ENCODE measurements around the gene KLHL25.

KLHL25 gene

GRCh38 chr15:85773249-85773648 lies 21.5 kb downstream of the KLHL25 start:
- no peak for ATAC-seq

DNA sequence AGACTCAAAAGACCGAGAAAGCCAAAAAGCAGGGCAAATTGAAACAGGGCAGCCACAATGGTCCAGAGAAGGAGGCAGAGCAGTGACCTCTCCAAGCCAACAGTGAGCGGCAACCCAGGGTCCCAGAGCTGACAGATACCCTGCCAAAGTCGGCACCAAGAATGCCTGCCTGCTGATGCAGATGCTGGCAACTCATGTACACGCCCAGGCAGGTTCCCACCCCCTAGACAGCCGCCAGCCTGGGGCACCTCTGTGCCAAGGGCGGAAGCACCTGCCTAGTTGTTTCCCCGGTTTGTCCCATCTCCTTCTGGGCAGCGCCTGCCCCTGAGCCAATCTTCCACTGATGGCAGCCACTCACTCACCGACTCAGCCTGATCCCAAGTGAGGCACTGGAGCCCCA lies 22.1 kb downstream of the KLHL25 start:
- Mint-ChIP-seq H3K4me1 (no peaks in the 10 kb centered on the region), H3K27ac (no peak overlapping the region), H3K9me3 (no peaks in the 10 kb centered on the region), H3K4me3 (no peak overlapping the region), H3K27me3 (no peaks in the 10 kb centered on the region), H3K36me3 (ENCODE audit: low read depth) (no peaks in the 10 kb centered on the region)
- DNase-seq, result no peak
- no peak for ATAC-seq

More at GRCh38 chr15:85773249-85773648, 21.5 kb downstream of the KLHL25 start:
- Mint-ChIP-seq H3K4me1 (no peaks in the 10 kb centered on the region), H3K4me3 (no peak overlapping the region), H3K27ac (no peak overlapping the region), H3K36me3 (ENCODE audit: low read depth) (no peaks in the 10 kb centered on the region), H3K27me3 (no peaks in the 10 kb centered on the region), H3K9me3 (no peaks in the 10 kb centered on the region)
- no peak for DNase-seq

DNA sequence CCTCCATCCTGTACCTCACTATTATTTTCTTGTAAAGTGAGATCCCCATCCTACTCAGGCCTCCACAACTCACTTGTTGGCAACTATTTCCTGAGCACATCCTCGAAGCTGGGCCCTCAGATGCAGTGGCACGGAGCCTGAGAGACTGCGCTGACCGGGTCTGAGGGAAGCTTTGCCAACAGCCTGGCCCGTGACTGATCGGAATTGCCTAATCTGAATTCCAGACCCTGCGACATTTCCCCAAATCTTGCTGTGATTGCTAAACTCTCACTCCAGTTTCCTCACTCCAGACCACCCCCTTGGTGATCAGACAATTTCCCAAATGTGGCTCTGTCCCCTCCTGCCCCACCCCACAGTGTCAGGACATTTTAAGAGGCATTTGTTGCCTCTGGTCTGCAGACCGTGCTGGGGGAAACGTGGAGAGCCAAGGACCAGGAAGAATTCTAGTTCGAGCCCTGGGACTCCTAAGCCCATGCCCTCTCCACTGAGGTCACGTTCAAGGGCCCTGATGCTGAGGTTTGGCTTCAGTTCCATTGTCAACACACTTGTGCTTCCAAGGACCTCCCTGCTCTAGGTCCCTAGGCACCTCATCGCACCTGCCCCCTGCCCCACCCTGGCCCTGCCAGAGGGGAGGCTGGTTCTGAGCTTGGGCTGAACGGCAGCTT lies 22.8 kb downstream of the KLHL25 start:
- Mint-ChIP-seq H3K27me3 (no peaks in the 10 kb centered on the region), H3K4me3 (no peak overlapping the region), H3K36me3 (ENCODE audit: low read depth) (no peaks in the 10 kb centered on the region), H3K9me3 (no peaks in the 10 kb centered on the region), H3K27ac (no peak overlapping the region), H3K4me1 (no peaks in the 10 kb centered on the region)
- ATAC-seq, result no peak
- DNase-seq, result no peak

- no peaks in the 10 kb centered on the region for H3K36me3 Mint-ChIP-seq (ENCODE audit: low read depth)
- H3K9me3 Mint-ChIP-seq, result no peaks in the 10 kb centered on the region
- H3K4me3 Mint-ChIP-seq, result no peak overlapping the region
- DNase-seq (no peak), ATAC-seq (no peak)
- H3K27me3 Mint-ChIP-seq, result no peaks in the 10 kb centered on the region
- H3K27ac Mint-ChIP-seq, result no peak overlapping the region
- H3K4me1 Mint-ChIP-seq, result no peaks in the 10 kb centered on the region
Observed at GRCh38 chr15:85771271-85771670, 23.5 kb downstream of the KLHL25 start.

- no peak for DNase-seq
- no peak overlapping the region for H3K27ac Mint-ChIP-seq
- H3K36me3 Mint-ChIP-seq (ENCODE audit: low read depth), result no peaks in the 10 kb centered on the region
- no peak overlapping the region for H3K4me3 Mint-ChIP-seq
- ATAC-seq, result no peak
- H3K4me1 Mint-ChIP-seq, result no peaks in the 10 kb centered on the region
- H3K27me3 Mint-ChIP-seq, result no peaks in the 10 kb centered on the region
- H3K9me3 Mint-ChIP-seq, result no peaks in the 10 kb centered on the region
Observed at GRCh38 chr15:85770096-85771041, 24.4 kb downstream of the KLHL25 start.

DNA sequence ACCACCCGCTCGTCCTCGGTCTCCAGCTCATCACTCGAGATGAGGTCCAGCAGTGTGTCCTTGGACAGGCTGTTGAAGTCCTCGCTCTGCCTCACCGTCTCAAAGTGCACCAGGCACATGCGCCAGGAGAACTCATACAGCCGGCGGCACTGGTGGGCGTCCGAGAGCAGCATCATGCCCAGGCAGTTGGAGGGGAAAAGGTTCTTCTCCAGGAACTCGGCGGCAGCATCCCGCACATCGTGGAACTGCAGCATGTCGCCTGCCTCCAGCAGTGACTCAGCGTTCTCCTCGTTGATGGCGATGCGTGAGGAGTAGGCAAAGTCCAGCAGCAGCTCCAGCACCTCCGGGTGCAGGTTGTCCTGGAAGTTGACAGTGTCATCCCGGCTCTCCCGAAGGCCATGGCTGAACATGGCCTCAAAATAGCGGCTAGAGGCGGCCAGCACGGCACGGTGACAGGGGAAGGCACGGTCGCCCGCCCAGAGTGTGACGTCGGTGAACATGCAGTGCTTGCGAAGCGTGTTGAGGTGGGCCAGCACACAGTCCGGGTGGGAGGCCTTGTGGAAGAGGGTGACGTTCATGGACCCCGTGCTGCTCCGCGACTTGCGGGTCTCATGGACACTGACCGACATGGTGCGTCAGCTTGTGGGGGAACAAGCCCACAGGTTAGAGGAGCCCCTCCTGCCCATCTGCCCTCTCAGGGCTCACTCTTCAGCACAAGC lies 25.4 kb downstream of the KLHL25 start:
- no peaks in the 10 kb centered on the region for H3K9me3 Mint-ChIP-seq
- no peak overlapping the region for H3K4me3 Mint-ChIP-seq
- ATAC-seq (no peak), DNase-seq (no peak)
- H3K27ac Mint-ChIP-seq, result no peak overlapping the region
- H3K36me3 Mint-ChIP-seq (ENCODE audit: low read depth), result no peaks in the 10 kb centered on the region
- H3K27me3 Mint-ChIP-seq, result no peaks in the 10 kb centered on the region
- no peaks in the 10 kb centered on the region for H3K4me1 Mint-ChIP-seq

GRCh38 chr15:85768595-85769168 lies 26.0 kb downstream of the KLHL25 start:
- no peak overlapping the region for H3K27ac Mint-ChIP-seq
- no peaks in the 10 kb centered on the region for H3K36me3 Mint-ChIP-seq (ENCODE audit: low read depth)
- no peaks in the 10 kb centered on the region for H3K4me1 Mint-ChIP-seq
- H3K9me3 Mint-ChIP-seq, result no peaks in the 10 kb centered on the region
- no peaks in the 10 kb centered on the region for H3K27me3 Mint-ChIP-seq
- ATAC-seq (no peak), DNase-seq (no peak)
- no peak overlapping the region for H3K4me3 Mint-ChIP-seq

GRCh38 chr15:85767785-85768529 lies 26.8 kb downstream of the KLHL25 start:
- Mint-ChIP-seq H3K4me1 (no peaks in the 10 kb centered on the region), H3K4me3 (no peak overlapping the region), H3K36me3 (ENCODE audit: low read depth) (no peaks in the 10 kb centered on the region), H3K27me3 (no peaks in the 10 kb centered on the region), H3K9me3 (no peaks in the 10 kb centered on the region), H3K27ac (no peak overlapping the region)
- DNase-seq (no peak), ATAC-seq (no peak)

DNA sequence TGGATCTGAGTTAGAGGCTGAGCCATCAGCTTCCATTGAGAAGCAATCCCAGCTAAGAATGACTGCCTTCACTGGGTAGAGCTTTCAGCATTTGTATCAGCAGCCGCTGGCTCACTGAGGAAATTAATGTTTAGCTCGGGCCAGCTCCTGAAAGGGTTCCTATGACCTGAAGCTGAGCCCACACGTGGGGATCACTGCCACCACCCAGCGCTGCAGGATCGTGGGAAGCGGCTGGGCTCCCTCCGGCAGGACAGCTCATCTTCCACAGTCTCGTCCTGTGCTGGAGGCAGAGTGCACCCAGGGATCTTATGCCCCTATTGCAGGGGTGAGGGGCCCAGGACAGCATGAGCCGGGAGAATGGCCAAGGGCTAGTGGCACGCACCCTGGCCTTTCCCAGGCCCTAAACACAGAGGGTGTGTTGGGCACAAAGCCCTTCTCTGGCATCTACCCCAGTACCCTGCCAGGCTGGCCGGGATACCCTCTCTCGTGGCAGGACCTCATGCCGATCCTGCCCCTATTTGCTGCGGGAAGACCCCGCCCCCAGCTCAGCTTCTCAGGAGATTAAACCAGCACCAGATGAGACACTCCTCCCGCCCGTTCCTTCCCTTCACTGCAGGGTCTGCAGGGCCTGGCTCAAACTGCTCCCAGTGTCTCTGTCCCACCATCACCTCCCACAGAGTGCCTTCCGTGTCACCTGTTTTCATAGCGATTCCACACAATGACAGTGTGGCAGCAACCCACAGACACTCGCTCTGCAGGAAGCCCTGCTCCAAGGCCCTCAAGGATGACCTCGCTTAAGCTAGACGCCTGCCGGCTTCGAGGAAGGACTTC lies 28.5 kb downstream of the KLHL25 start:
- H3K27ac Mint-ChIP-seq, result no peak overlapping the region
- no peaks in the 10 kb centered on the region for H3K36me3 Mint-ChIP-seq (ENCODE audit: low read depth)
- DNase-seq (no peak), ATAC-seq (no peak)
- H3K9me3 Mint-ChIP-seq, result no peaks in the 10 kb centered on the region
- no peak overlapping the region for H3K4me3 Mint-ChIP-seq
- H3K4me1 Mint-ChIP-seq, result no peaks in the 10 kb centered on the region
- H3K27me3 Mint-ChIP-seq, result no peaks in the 10 kb centered on the region

DNA sequence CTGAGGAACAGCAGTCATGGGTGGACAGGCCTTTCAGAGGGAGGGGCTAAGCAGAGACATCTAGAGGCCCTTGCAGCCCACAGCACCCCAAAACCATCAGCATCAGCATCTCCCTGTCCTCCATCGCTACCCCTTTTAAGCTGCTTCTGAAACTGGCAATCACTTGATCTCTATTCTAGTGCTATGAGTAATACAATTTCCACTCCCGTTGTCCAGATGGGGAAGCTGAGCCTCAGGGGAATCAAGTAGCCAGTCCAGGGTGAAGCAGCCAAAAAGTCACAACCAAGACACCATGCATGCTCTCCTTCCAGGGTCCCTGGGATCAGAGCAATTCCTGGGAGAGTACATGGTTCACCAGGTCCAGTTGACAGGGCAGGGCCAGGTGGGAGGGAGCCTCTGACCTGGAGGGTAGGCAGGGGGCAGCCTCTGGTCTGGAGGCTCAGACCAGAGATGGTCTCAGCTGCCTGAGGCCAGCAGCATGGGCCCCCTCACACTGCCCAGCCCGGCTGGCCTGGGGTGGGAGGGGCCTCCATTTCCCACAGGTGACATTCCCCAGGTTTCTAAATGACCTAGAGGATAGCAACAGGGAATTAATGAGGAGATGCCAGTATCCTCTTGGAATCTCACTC lies 30.0 kb downstream of the KLHL25 start:
- ATAC-seq, result no peak
- H3K27ac Mint-ChIP-seq, result no peak overlapping the region

GRCh38 chr15:85763673-85764633 lies 30.8 kb downstream of the KLHL25 start:
- no peak overlapping the region for H3K27ac Mint-ChIP-seq
- no peak overlapping the region for H3K4me3 Mint-ChIP-seq
- no peaks in the 10 kb centered on the region for H3K36me3 Mint-ChIP-seq (ENCODE audit: low read depth)
- no peak for DNase-seq
- no peaks in the 10 kb centered on the region for H3K9me3 Mint-ChIP-seq
- no peak for ATAC-seq
- H3K27me3 Mint-ChIP-seq, result no peaks in the 10 kb centered on the region
- H3K4me1 Mint-ChIP-seq, result no peaks in the 10 kb centered on the region

More for the DNA sequence above, 30.0 kb downstream of the KLHL25 start:
- DNase-seq, result no peak
- Mint-ChIP-seq H3K4me1 (no peaks in the 10 kb centered on the region), H3K9me3 (no peaks in the 10 kb centered on the region), H3K27me3 (no peaks in the 10 kb centered on the region), H3K36me3 (ENCODE audit: low read depth) (no peaks in the 10 kb centered on the region), H3K4me3 (no peak overlapping the region)

DNA sequence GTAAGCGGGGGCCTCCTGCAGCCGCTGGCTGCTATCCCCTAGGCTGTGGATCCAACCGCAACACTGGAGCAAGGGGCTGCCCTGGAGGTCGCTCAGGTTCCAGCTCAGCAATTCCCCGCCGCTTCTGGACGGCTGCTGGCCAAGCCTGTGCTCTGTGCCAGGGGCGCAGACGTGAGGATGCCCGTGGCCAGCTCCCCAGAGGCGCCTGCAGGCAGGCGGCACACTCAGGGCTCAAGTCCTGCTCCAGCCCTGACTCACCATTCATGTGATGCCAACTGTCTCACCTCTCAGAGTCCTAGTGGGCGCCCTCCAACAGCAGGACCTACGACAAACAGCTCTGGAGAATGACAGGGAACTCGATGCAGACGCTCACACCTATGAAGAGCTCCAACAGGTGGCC lies 31.6 kb downstream of the KLHL25 start:
- H3K27me3 Mint-ChIP-seq, result no peaks in the 10 kb centered on the region
- no peaks in the 10 kb centered on the region for H3K36me3 Mint-ChIP-seq (ENCODE audit: low read depth)
- DNase-seq (no peak), ATAC-seq (no peak)
- H3K27ac Mint-ChIP-seq, result no peak overlapping the region
- no peaks in the 10 kb centered on the region for H3K9me3 Mint-ChIP-seq
- no peaks in the 10 kb centered on the region for H3K4me1 Mint-ChIP-seq
- H3K4me3 Mint-ChIP-seq, result no peak overlapping the region

Measured in activated naive CD8-positive, alpha-beta T cell treated with anti-CD3 and anti-CD28 coated beads, Interleukin-2, amount 50 U/mL, for 24 hours (primary cell).